ENCODE results near the gene ATP6V1B1.

DNA sequence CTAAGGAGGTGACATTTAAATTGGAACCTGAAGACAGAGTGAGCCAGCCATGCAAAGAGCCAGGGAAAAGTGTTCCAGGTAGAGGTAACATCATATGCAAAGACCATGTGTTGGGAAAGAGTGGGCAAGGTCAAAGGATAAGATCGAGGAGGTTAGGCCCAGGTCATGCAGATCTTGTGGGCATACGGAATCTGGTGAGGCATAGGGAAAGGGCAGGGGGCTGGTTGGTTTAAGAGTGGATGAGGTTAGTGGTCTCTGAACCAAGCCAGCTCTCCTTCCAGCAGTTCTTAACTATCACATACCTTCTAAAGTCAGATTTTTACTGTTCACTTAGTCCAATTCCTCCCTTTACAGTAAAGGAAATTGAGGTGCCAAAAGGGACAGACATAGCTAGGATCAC is 45.7 kb downstream of the ATP6V1B1 start:
- TF ChIP-seq, protein P1, sequence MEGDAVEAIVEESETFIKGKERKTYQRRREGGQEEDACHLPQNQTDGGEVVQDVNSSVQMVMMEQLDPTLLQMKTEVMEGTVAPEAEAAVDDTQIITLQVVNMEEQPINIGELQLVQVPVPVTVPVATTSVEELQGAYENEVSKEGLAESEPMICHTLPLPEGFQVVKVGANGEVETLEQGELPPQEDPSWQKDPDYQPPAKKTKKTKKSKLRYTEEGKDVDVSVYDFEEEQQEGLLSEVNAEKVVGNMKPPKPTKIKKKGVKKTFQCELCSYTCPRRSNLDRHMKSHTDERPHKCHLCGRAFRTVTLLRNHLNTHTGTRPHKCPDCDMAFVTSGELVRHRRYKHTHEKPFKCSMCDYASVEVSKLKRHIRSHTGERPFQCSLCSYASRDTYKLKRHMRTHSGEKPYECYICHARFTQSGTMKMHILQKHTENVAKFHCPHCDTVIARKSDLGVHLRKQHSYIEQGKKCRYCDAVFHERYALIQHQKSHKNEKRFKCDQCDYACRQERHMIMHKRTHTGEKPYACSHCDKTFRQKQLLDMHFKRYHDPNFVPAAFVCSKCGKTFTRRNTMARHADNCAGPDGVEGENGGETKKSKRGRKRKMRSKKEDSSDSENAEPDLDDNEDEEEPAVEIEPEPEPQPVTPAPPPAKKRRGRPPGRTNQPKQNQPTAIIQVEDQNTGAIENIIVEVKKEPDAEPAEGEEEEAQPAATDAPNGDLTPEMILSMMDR (conservative IDR thresholded peaks at IDR 0.05; ENCODE audit: low read depth in 2 of 2), result no peak
- TF ChIP-seq, protein P2, sequence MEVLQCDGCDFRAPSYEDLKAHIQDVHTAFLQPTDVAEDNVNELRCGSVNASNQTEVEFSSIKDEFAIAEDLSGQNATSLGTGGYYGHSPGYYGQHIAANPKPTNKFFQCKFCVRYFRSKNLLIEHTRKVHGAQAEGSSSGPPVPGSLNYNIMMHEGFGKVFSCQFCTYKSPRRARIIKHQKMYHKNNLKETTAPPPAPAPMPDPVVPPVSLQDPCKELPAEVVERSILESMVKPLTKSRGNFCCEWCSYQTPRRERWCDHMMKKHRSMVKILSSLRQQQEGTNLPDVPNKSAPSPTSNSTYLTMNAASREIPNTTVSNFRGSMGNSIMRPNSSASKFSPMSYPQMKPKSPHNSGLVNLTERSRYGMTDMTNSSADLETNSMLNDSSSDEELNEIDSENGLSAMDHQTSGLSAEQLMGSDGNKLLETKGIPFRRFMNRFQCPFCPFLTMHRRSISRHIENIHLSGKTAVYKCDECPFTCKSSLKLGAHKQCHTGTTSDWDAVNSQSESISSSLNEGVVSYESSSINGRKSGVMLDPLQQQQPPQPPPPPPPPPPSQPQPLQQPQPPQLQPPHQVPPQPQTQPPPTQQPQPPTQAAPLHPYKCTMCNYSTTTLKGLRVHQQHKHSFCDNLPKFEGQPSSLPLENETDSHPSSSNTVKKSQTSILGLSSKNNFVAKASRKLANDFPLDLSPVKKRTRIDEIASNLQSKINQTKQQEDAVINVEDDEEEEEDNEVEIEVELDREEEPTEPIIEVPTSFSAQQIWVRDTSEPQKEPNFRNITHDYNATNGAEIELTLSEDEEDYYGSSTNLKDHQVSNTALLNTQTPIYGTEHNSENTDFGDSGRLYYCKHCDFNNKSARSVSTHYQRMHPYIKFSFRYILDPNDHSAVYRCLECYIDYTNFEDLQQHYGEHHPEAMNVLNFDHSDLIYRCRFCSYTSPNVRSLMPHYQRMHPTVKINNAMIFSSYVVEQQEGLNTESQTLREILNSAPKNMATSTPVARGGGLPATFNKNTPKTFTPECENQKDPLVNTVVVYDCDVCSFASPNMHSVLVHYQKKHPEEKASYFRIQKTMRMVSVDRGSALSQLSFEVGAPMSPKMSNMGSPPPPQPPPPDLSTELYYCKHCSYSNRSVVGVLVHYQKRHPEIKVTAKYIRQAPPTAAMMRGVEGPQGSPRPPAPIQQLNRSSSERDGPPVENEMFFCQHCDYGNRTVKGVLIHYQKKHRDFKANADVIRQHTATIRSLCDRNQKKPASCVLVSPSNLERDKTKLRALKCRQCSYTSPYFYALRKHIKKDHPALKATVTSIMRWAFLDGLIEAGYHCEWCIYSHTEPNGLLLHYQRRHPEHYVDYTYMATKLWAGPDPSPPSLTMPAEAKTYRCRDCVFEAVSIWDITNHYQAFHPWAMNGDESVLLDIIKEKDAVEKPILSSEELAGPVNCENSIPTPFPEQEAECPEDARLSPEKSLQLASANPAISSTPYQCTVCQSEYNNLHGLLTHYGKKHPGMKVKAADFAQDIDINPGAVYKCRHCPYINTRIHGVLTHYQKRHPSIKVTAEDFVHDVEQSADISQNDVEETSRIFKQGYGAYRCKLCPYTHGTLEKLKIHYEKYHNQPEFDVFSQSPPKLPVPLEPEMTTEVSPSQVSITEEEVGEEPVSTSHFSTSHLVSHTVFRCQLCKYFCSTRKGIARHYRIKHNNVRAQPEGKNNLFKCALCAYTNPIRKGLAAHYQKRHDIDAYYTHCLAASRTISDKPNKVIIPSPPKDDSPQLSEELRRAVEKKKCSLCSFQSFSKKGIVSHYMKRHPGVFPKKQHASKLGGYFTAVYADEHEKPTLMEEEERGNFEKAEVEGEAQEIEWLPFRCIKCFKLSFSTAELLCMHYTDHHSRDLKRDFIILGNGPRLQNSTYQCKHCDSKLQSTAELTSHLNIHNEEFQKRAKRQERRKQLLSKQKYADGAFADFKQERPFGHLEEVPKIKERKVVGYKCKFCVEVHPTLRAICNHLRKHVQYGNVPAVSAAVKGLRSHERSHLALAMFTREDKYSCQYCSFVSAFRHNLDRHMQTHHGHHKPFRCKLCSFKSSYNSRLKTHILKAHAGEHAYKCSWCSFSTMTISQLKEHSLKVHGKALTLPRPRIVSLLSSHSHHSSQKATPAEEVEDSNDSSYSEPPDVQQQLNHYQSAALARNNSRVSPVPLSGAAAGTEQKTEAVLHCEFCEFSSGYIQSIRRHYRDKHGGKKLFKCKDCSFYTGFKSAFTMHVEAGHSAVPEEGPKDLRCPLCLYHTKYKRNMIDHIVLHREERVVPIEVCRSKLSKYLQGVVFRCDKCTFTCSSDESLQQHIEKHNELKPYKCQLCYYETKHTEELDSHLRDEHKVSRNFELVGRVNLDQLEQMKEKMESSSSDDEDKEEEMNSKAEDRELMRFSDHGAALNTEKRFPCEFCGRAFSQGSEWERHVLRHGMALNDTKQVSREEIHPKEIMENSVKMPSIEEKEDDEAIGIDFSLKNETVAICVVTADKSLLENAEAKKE (CRISPR knock-in tag; IDR thresholded peaks at IDR 0.05), result no peak
- TF ChIP-seq EZH2phosphoT487 (IDR thresholded peaks at IDR 0.05; ENCODE audit: unreplicated experiment) (no peak), POLR2AphosphoS5 (IDR thresholded peaks at IDR 0.05; ENCODE audit: low read depth) (no peak), EZH2 (IDR thresholded peaks at IDR 0.05; ENCODE audit: low read depth, unreplicated experiment) (no peak), CREB1 (CRISPR knock-in tag; IDR thresholded peaks at IDR 0.05; ENCODE audit: low read depth) (no peak), JUNB (IDR thresholded peaks at IDR 0.05; ENCODE audit: unreplicated experiment) (no peak)
- TF ChIP-seq, protein P3, sequence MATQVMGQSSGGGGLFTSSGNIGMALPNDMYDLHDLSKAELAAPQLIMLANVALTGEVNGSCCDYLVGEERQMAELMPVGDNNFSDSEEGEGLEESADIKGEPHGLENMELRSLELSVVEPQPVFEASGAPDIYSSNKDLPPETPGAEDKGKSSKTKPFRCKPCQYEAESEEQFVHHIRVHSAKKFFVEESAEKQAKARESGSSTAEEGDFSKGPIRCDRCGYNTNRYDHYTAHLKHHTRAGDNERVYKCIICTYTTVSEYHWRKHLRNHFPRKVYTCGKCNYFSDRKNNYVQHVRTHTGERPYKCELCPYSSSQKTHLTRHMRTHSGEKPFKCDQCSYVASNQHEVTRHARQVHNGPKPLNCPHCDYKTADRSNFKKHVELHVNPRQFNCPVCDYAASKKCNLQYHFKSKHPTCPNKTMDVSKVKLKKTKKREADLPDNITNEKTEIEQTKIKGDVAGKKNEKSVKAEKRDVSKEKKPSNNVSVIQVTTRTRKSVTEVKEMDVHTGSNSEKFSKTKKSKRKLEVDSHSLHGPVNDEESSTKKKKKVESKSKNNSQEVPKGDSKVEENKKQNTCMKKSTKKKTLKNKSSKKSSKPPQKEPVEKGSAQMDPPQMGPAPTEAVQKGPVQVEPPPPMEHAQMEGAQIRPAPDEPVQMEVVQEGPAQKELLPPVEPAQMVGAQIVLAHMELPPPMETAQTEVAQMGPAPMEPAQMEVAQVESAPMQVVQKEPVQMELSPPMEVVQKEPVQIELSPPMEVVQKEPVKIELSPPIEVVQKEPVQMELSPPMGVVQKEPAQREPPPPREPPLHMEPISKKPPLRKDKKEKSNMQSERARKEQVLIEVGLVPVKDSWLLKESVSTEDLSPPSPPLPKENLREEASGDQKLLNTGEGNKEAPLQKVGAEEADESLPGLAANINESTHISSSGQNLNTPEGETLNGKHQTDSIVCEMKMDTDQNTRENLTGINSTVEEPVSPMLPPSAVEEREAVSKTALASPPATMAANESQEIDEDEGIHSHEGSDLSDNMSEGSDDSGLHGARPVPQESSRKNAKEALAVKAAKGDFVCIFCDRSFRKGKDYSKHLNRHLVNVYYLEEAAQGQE (IDR thresholded peaks at IDR 0.05; ENCODE audit: unreplicated experiment), result no peak
